NT2/D1 (cell line): Measurements from ENCODE around the gene SAC3D1.
"Not testable (repeated sequence)": the region's sequence is repeated elsewhere in the genome, so short reads cannot be mapped to it uniquely, and the experiment has no call there.

Source experiments
- DNase-seq: peaks from one replicate; pipeline ENCODE4 v3.0.0-alpha.2; 2011; ENCODE audit warnings: low read depth, low spot score
- H3K27me3 ChIP-seq: 2 replicates; pipeline ENCODE4 v1.6.0; 2011; ENCODE audit warnings: mild to moderate bottlenecking; ENCODE audit not compliant: insufficient read length, insufficient read depth
- H3K36me3 ChIP-seq: 2 replicates; pipeline ENCODE4 v1.6.1; 2011; ENCODE audit warnings: mild to moderate bottlenecking, low read length, mixed read lengths; ENCODE audit not compliant: insufficient read depth, insufficient read length
- H3K4me1 ChIP-seq: 2 replicates; pipeline ENCODE4 v1.5.1; 2011; ENCODE audit not compliant: insufficient read depth, insufficient read length
- H3K4me3 ChIP-seq: 2 replicates; pipeline ENCODE4 v1.5.1; 2011; ENCODE audit warnings: low read depth; ENCODE audit not compliant: insufficient read length
- H3K9ac ChIP-seq: 2 replicates; pipeline ENCODE4 v1.6.0; 2011; ENCODE audit warnings: low read depth; ENCODE audit not compliant: insufficient read length
- H3K9me3 ChIP-seq: 2 replicates; pipeline ENCODE4 v1.5.1; 2011; ENCODE audit warnings: mild to moderate bottlenecking, low read length; ENCODE audit not compliant: insufficient read depth
- SUZ12 ChIP-seq: IDR thresholded peaks from 2 replicates; pipeline ENCODE4 v1.6.1; 2011; ENCODE audit not compliant: insufficient read length, insufficient read depth; ENCODE audit errors: extremely low read depth
- YY1 ChIP-seq: IDR thresholded peaks from 2 replicates; pipeline ENCODE4 v1.6.1; 2011; ENCODE audit not compliant: insufficient read length, insufficient read depth
- ZNF274 ChIP-seq: IDR thresholded peaks from 2 replicates; pipeline ENCODE4 v1.6.1; 2011; ENCODE audit warnings: mild to moderate bottlenecking, low read depth, low read length

SAC3D1 gene

DNA sequence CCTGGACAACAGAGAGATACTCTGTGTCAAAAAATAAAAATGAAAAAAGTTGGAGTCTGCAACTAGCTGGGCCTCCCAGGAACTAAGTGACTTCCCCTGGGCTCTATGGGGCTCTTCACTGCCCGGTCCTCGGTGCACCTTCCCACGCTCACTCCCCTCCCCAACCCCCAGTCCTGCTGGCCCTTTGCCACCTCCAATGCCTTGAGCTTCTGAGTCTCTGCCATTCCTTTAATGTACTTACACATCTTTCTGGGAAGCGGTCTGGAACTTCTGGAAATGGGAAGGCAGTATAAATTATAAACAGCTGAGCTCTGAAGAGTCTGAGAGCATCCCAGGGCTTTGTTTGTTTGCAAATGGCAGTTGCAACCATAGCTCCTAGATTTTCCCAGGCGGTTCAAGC, 38.3 kb upstream of the SAC3D1 start:
- no peaks in the 10 kb centered on the region for H3K36me3 ChIP-seq
- no peak for DNase-seq
- H3K9me3 ChIP-seq = no peaks in the 10 kb centered on the region
- H3K4me3 ChIP-seq = no peak overlapping the region
- TF ChIP-seq ZNF274 (no peak), SUZ12 (no peak), YY1 (no peak)
- no peaks in the 10 kb centered on the region for H3K4me1 ChIP-seq
- H3K9ac ChIP-seq = no peak overlapping the region
- H3K27me3 ChIP-seq = no peaks in the 10 kb centered on the region

GRCh38 chr11:65003282-65003681, 37.7 kb upstream of the SAC3D1 start:
- DNase-seq = no peak
- no peak for TF ChIP-seq SUZ12
- no peak for TF ChIP-seq YY1
- no peak for TF ChIP-seq ZNF274

DNA sequence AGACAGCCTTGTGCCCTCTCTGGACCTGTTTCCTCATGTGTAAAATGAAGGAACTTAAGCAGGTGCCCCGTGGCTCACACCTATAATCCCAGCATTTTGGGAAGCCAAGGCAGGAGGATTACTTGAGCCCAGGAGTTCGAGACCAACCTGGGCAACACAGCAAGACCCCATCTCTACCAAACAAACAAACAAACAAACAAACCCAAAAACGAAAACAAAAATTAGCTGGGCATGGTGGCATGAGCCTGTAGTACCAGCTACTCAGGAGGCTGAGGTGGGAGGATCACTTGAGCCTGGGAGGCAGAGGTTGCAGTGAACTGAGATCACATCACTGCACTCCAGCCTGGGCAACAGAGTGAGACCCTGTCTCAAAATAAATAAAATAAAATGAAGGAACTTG, 37.0 kb upstream of the SAC3D1 start:
- not testable (repeated sequence) for H3K9me3 ChIP-seq, H3K9ac ChIP-seq, H3K4me3 ChIP-seq, H3K4me1 ChIP-seq, DNase-seq, H3K27me3 ChIP-seq, H3K36me3 ChIP-seq

More at GRCh38 chr11:65003282-65003681, 37.7 kb upstream of the SAC3D1 start:
- Histone ChIP-seq H3K4me1 (no peaks in the 10 kb centered on the region), H3K4me3 (no peak overlapping the region), H3K9me3 (no peaks in the 10 kb centered on the region), H3K27me3 (no peaks in the 10 kb centered on the region), H3K9ac (no peak overlapping the region), H3K36me3 (no peaks in the 10 kb centered on the region)

DNA sequence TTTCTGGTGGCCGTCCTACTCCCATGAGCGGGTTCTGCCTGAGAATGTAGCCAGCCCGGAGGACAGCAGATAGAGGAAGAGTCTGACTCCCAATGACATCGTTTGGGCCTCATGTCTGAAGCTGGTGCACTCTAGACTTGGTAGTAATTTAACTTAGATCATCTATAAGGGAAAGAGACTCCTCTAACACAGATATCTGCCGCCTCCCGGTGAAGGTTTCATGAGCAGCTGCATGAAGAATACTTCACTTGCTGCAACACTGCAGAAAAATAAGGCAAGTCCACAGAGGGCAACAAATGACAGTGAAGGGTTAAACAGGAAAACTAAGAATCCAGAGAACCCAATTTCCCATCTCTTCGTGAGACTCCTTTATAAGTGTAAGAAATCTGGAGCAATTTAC, 33.0 kb upstream of the SAC3D1 start:
- Histone ChIP-seq H3K9ac (no peak overlapping the region), H3K27me3 (no peaks in the 10 kb centered on the region), H3K4me1 (no peaks in the 10 kb centered on the region), H3K9me3 (peaks cover 13% of the 10 kb centered on the region; the same call in 1 of the 2 replicates), H3K4me3 (no peak overlapping the region), H3K36me3 (no peaks in the 10 kb centered on the region)
- DNase-seq = no peak
- TF ChIP-seq YY1 (no peak), SUZ12 (no peak), ZNF274 (no peak)

DNA sequence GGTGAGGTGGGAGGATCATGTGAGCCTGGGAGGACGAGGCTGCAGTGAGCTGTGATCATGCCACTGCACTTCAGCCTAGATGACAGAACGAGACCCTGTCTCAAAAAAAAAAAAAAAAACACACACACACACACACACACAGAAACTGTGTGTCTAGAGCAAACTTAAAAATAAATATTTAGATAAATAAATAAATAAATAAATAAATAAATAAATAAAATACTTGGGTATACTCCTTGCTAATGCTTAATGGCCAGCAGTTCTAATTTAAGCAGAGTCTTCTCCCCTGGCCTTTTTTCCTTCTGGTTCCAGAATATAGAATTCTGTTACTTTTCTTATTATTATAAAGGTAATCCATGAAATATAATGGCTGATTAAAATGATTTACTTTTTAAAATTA, 32.1 kb upstream of the SAC3D1 start:
- Histone ChIP-seq H3K27me3 (no peaks in the 10 kb centered on the region), H3K4me3 (no peak overlapping the region), H3K9me3 (peaks cover 17% of the 10 kb centered on the region; the same call in 1 of the 2 replicates), H3K9ac (no peak overlapping the region), H3K4me1 (no peaks in the 10 kb centered on the region), H3K36me3 (no peaks in the 10 kb centered on the region)
- DNase-seq = no peak
- no peak for TF ChIP-seq ZNF274
- no peak for TF ChIP-seq SUZ12
- no peak for TF ChIP-seq YY1

DNA sequence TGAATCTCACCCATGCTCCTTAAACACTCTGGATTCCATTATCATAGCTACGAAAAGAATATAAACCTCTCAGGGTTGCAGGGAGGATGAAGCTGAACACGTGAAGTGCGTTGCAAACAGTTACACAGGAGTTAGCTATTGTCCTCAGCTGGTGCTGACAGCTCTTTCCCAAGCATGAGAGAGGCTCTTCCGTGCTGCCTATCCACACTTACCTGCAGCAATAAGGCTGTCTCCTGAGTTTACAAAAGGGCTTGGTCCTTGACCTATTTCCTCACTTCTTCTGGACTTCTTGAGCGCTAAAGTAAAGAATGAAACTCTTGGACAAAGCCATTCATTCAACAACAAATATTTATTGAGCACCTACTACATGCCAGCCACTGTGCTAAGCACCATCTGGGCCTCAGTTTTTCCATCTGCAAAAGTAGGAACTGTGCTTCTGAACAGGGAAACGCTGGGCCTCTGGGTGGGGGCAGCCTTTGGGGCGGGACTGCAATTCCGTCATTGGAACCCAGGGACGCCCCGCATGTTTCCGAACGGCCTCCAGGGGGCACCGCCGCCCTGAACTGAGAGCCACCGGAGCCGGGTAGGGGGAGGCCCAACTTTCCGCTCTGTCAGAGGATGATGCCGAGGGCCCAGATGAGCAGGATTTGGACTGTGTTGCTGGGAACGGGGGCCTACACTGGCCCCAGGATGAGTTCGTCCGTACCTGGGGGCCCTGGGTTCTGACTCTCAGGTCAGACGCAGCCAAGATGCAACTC, 27.7 kb upstream of the SAC3D1 start:
- Histone ChIP-seq H3K4me1 (peaks cover 3% of the 10 kb centered on the region), H3K4me3 (peak overlapping the region; percentile 68)
- no peak for TF ChIP-seq ZNF274
- TF ChIP-seq SUZ12 = no peak
- TF ChIP-seq YY1 = no peak

DNA sequence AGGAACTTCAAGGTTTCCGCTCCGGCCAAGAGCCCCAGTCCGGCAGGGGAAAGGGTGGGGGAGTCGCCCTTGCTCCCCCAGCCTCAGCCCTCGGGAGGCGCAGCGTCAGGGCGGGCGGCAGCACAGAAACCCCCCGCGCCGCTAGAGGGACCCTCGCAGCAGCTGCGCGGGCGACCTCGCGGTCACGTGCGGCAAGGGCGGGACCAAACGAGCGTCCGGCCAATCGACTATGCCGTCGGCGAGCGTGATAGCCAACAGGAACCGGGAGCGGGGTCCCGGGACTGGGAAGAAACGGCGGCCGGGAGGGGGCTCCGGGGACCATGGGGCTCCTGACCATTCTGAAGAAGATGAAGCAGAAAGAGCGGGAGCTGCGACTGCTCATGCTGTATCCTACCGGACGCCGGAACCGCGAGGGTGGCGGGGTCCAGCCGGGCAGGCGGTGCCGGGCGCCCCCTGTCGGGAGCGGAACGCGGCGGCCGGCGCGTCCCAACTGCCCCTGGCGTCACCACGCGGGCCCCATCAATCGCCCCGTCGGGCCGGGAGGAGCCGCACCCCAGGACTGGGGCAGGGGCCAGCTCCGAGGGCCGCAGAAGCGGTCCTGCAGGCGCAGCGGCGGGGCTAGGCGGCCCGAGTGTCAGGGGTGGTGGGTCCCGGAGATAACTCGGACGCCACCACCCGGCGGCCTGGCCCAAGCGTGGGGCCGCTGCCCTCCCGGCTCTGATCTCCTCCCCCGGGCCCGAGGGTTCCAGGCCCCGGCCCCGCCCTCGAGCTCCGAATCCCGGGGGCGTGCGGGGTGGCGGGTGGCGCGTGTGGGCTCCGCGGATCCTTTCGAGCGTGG, 26.9 kb upstream of the SAC3D1 start, which contains the start of gene ARL2:
Gene ARL2, plus strand, starts transcription at position 273 of the 838 bp plus-strand sequence. Its CDS starts 48 bp downstream, at position 321.
- no peaks in the 10 kb centered on the region for H3K27me3 ChIP-seq
- H3K9ac ChIP-seq = peak within 1 kb of the TSS; percentile 91
- H3K36me3 ChIP-seq = peaks cover 26% of the 10 kb centered on the region
- H3K9me3 ChIP-seq = peaks cover 49% of the 10 kb centered on the region; the same call in 1 of the 2 replicates
- peak; percentile 95 for DNase-seq
- peak within 1 kb of the TSS; percentile 68 for H3K4me3 ChIP-seq
- TF ChIP-seq YY1 (peak; percentile 9), ZNF274 (no peak)
- H3K4me1 ChIP-seq = peaks cover 3% of the 10 kb centered on the region

More for the DNA sequence above, 27.7 kb upstream of the SAC3D1 start:
- H3K27me3 ChIP-seq = no peaks in the 10 kb centered on the region
- peaks cover 48% of the 10 kb centered on the region; the same call in 1 of the 2 replicates for H3K9me3 ChIP-seq
- peak; percentile 70 for DNase-seq
- peaks cover 19% of the 10 kb centered on the region for H3K36me3 ChIP-seq
- H3K9ac ChIP-seq = peak overlapping the region; percentile 91
